Measurements from ENCODE around the gene ADGRL3.
"Not testable (repeated sequence)": the region's sequence is repeated elsewhere in the genome, so short reads cannot be mapped to it uniquely, and the experiment has no call there.

ADGRL3 gene

GRCh38 chr4:61763682-61764081, 563.6 kb downstream of the ADGRL3 start:
- no peak for FAIRE-seq

GRCh38 chr4:61764090-61764489, 564.0 kb downstream of the ADGRL3 start:
- FAIRE-seq, result not testable (repeated sequence)

- FAIRE-seq, result not testable (repeated sequence)
These were observed 569.5 kb downstream of the ADGRL3 start for GRCh38 chr4:61769444-61770167.

GRCh38 chr4:61770456-61770855, 570.3 kb downstream of the ADGRL3 start:
- no peak for FAIRE-seq

- no peak for FAIRE-seq
These were observed 570.9 kb downstream of the ADGRL3 start for GRCh38 chr4:61771056-61771455.

GRCh38 chr4:61772126-61772525, 572.0 kb downstream of the ADGRL3 start:
- no peak for FAIRE-seq

GRCh38 chr4:61773655-61774245, 573.6 kb downstream of the ADGRL3 start:
- no peak for FAIRE-seq

GRCh38 chr4:61782133-61782532, 582.0 kb downstream of the ADGRL3 start:
- FAIRE-seq, result no peak

GRCh38 chr4:61783050-61783449, 582.9 kb downstream of the ADGRL3 start:
- no peak for FAIRE-seq

- no peak for FAIRE-seq
These were observed 585.6 kb downstream of the ADGRL3 start for GRCh38 chr4:61785761-61786160.

- FAIRE-seq, result no peak
These were observed 586.1 kb downstream of the ADGRL3 start for GRCh38 chr4:61786211-61786610.

GRCh38 chr4:61795998-61796397, 595.9 kb downstream of the ADGRL3 start:
- FAIRE-seq, result no peak

- no peak for FAIRE-seq
These were observed 599.7 kb downstream of the ADGRL3 start for GRCh38 chr4:61799794-61800193.

GRCh38 chr4:61805227-61805626, 605.1 kb downstream of the ADGRL3 start:
- no peak for FAIRE-seq

GRCh38 chr4:61805979-61806378, 605.9 kb downstream of the ADGRL3 start:
- FAIRE-seq, result no peak

- no peak for FAIRE-seq
These were observed 612.0 kb downstream of the ADGRL3 start for GRCh38 chr4:61812171-61812570.

GRCh38 chr4:61817071-61817470, 616.9 kb downstream of the ADGRL3 start:
- no peak for FAIRE-seq

GRCh38 chr4:61820136-61820535, 620.0 kb downstream of the ADGRL3 start:
- FAIRE-seq, result no peak

- no peak for FAIRE-seq
These were observed 624.3 kb downstream of the ADGRL3 start for GRCh38 chr4:61824454-61824853.

- FAIRE-seq, result no peak
These were observed 627.8 kb downstream of the ADGRL3 start for GRCh38 chr4:61827907-61828391.

GRCh38 chr4:61828960-61829359, 628.8 kb downstream of the ADGRL3 start:
- FAIRE-seq, result no peak

- no peak for FAIRE-seq
These were observed 631.9 kb downstream of the ADGRL3 start for GRCh38 chr4:61831987-61832386.

- FAIRE-seq, result no peak
These were observed 637.3 kb downstream of the ADGRL3 start for GRCh38 chr4:61837395-61837794.

GRCh38 chr4:61838072-61838471, 637.9 kb downstream of the ADGRL3 start:
- FAIRE-seq, result no peak

- no peak for FAIRE-seq
These were observed 641.6 kb downstream of the ADGRL3 start for GRCh38 chr4:61841714-61842113.

All from G401.6 (cell line).